Measurements from ENCODE around the gene CERK.

The CERK gene

DNA sequence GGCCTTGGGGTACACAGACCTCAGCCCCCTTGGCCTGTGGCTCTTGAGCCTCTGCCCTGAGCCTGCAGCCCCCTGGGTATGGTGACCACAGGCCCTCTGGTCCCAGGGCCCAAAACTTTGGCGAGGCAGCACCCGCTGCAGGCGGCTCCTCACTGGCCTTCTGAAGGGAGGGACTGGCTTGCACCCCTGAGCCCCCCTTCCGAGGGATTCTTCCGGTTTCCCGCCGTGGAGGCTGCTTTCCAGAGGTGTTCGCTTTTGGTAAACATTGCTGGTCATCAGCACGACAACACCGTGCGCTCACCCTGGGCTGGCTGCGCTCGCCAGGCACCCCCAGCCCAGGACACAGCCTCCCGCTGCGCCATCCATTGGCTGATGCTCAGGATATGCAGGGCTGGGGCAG is 75.8 kb downstream of the CERK start:
- Histone ChIP-seq H3K4me1 (ENCODE audit: control insufficient read depth, insufficient read depth, low read length) (no peaks in the 10 kb centered on the region), H3K9me3 (replicated peaks; ENCODE audit: low read length) (no peaks in the 10 kb centered on the region), H3K36me3 (ENCODE audit: insufficient read depth, low read length) (no peaks in the 10 kb centered on the region), H3K4me2 (ENCODE audit: low read length) (no peak overlapping the region), H3K4me3 (ENCODE audit: low read length) (no peak overlapping the region), H3K9ac (ENCODE audit: low read depth, low read length) (no peak overlapping the region), H3K27me3 (ENCODE audit: control insufficient read depth, insufficient read depth, low read length) (no peaks in the 10 kb centered on the region)

DNA sequence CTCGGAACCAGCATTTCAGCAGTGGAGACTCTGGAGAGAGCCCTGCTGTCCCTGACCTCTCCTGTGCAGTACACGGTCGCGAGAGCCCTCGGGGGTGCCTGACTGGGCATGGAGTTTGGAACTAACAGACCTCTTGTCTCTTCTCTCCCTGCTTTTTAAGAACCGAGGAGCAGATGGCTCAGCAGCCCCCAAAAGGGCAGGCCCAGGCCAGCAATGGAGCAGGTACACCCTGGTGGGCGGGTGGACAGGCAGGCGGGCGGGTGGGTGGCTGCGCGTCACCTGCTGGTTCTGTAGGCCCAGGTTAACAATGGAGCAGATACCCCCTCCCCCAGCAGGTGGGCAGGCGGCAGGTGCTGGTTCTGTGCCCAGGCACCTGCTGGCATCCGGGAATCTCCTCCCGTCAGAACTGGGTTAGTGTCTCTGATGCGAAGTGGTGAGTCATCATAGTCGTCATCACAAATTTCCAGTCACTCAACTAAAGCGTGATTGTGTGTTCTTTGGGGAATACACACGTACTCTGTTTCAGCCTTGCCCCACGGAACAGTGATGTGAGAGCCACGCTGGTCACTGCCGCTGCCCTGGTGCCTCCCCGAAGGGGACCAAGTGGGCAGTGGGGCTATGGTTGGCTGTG is 76.7 kb downstream of the CERK start:
- no peak overlapping the region for H3K9ac ChIP-seq (ENCODE audit: low read depth, low read length)
- H3K9me3 ChIP-seq (replicated peaks; ENCODE audit: low read length): no peaks in the 10 kb centered on the region
- H3K36me3 ChIP-seq (ENCODE audit: insufficient read depth, low read length): no peaks in the 10 kb centered on the region

DNA sequence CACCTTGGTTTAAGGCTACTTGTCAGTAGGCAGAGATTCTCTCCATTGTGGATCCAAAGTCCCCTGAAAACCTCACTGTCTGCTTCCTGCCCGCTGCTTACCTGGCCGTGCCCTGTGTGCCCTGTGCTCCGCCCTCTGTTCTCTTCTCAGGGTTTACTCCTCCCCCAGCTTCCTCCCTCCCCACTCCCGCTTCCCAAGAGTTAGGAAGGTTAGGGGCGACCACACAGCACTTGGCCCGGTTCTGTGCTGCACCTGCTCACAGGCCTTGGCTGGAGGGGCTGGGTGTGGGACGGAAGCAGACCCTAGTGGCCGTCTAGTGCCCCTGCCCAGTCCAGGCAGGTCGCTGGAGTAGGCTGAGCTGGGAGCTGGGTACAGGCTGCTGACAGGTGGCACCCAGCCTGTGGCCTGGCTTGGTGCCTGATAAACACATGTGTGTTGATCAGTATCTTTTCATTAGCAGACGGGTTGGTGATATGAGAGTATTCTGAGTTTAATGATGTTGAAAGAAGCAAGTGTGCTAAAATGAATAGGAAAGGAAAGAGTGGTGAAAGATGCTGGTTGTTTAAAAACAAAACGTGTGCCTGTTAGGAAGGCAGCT is 77.3 kb downstream of the CERK start:
- Histone ChIP-seq H3K4me3 (ENCODE audit: low read length) (no peak overlapping the region), H3K4me2 (ENCODE audit: low read length) (no peak overlapping the region), H3K36me3 (ENCODE audit: insufficient read depth, low read length) (no peaks in the 10 kb centered on the region), H3K4me1 (ENCODE audit: control insufficient read depth, insufficient read depth, low read length) (no peaks in the 10 kb centered on the region), H3K27me3 (ENCODE audit: control insufficient read depth, insufficient read depth, low read length) (no peaks in the 10 kb centered on the region), H3K9me3 (replicated peaks; ENCODE audit: low read length) (no peaks in the 10 kb centered on the region), H3K9ac (ENCODE audit: low read depth, low read length) (no peak overlapping the region)

More for the DNA sequence above, 76.7 kb downstream of the CERK start:
- Histone ChIP-seq H3K27me3 (ENCODE audit: control insufficient read depth, insufficient read depth, low read length) (no peaks in the 10 kb centered on the region), H3K4me2 (ENCODE audit: low read length) (no peak overlapping the region), H3K4me3 (ENCODE audit: low read length) (no peak overlapping the region), H3K4me1 (ENCODE audit: control insufficient read depth, insufficient read depth, low read length) (no peaks in the 10 kb centered on the region)

GRCh38 chr22:46659791-46660186 is 78.3 kb downstream of the CERK start:
- Histone ChIP-seq H3K36me3 (ENCODE audit: insufficient read depth, low read length) (no peaks in the 10 kb centered on the region), H3K9ac (ENCODE audit: low read depth, low read length) (no peak overlapping the region)

DNA sequence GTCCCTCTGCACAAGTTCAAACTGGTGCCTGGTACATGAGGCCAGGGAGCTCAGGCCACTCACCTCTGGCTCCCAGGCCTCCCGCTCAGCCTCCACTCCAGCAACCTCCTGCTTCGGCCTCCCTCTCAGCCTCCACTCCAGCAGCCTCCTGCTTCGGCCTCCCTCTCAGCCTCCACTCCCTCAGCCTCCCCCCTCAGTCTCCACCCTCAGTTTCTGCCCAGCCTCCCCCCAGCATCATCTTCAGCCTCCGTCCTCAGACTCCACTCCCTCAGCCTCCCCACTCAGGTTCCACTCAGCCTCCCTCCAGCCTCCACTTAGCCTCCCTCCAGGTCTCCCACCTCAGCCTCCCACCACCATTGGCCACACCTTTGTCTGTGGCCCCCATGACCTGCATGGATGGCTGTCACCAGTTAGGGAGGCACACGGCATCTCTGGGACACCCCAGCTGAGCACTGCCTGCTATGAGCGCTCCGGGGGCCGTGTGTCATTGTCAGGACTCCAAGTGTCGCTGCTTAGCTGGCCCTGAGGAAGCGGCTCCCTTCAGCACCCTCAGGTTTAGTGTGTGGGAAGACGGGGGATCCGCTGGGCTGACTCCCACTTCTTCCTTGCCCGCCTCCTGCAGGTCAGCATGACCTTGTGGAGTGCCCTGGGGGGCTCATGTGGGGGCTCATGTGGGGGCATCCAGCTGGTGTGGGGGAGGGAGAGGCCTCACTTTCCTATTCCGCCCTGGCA is 78.8 kb downstream of the CERK start:
- Histone ChIP-seq H3K4me2 (ENCODE audit: low read length) (no peak overlapping the region), H3K9me3 (replicated peaks; ENCODE audit: low read length) (no peaks in the 10 kb centered on the region), H3K36me3 (ENCODE audit: insufficient read depth, low read length) (no peaks in the 10 kb centered on the region), H3K27me3 (ENCODE audit: control insufficient read depth, insufficient read depth, low read length) (no peaks in the 10 kb centered on the region), H3K9ac (ENCODE audit: low read depth, low read length) (no peak overlapping the region), H3K4me3 (ENCODE audit: low read length) (no peak overlapping the region), H3K4me1 (ENCODE audit: control insufficient read depth, insufficient read depth, low read length) (no peaks in the 10 kb centered on the region)

More at GRCh38 chr22:46659791-46660186, 78.3 kb downstream of the CERK start:
- Histone ChIP-seq H3K9me3 (replicated peaks; ENCODE audit: low read length) (no peaks in the 10 kb centered on the region), H3K27me3 (ENCODE audit: control insufficient read depth, insufficient read depth, low read length) (no peaks in the 10 kb centered on the region), H3K4me2 (ENCODE audit: low read length) (no peak overlapping the region), H3K4me1 (ENCODE audit: control insufficient read depth, insufficient read depth, low read length) (no peaks in the 10 kb centered on the region), H3K4me3 (ENCODE audit: low read length) (no peak overlapping the region)

GRCh38 chr22:46657996-46658947 is 79.8 kb downstream of the CERK start:
- Histone ChIP-seq H3K36me3 (ENCODE audit: insufficient read depth, low read length) (no peaks in the 10 kb centered on the region), H3K27me3 (ENCODE audit: control insufficient read depth, insufficient read depth, low read length) (no peaks in the 10 kb centered on the region), H3K9ac (ENCODE audit: low read depth, low read length) (no peak overlapping the region), H3K4me1 (ENCODE audit: control insufficient read depth, insufficient read depth, low read length) (no peaks in the 10 kb centered on the region), H3K4me2 (ENCODE audit: low read length) (no peak overlapping the region), H3K9me3 (replicated peaks; ENCODE audit: low read length) (no peaks in the 10 kb centered on the region), H3K4me3 (ENCODE audit: low read length) (no peak overlapping the region)

DNA sequence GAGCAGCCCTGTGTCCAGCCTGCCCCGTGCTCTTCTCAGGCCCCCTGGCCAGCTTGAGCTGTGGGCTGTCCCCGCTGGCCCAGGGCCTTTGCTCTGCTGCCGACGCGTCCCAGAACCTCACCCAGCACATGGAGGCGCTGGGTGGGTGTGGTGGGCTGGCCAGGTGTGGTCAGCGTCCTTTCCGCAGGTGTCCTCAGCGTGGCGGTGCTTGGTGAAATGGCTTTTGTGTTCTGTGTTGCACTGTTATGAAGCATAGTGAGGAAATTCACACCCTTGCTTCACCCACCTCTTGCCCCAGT is 80.4 kb downstream of the CERK start:
- no peak overlapping the region for H3K4me3 ChIP-seq (ENCODE audit: low read length)
- H3K9ac ChIP-seq (ENCODE audit: low read depth, low read length): no peak overlapping the region
- no peaks in the 10 kb centered on the region for H3K4me1 ChIP-seq (ENCODE audit: control insufficient read depth, insufficient read depth, low read length)
- H3K36me3 ChIP-seq (ENCODE audit: insufficient read depth, low read length): no peaks in the 10 kb centered on the region
- no peaks in the 10 kb centered on the region for H3K9me3 ChIP-seq (replicated peaks; ENCODE audit: low read length)
- H3K27me3 ChIP-seq (ENCODE audit: control insufficient read depth, insufficient read depth, low read length): no peaks in the 10 kb centered on the region
- H3K4me2 ChIP-seq (ENCODE audit: low read length): no peak overlapping the region

DNA sequence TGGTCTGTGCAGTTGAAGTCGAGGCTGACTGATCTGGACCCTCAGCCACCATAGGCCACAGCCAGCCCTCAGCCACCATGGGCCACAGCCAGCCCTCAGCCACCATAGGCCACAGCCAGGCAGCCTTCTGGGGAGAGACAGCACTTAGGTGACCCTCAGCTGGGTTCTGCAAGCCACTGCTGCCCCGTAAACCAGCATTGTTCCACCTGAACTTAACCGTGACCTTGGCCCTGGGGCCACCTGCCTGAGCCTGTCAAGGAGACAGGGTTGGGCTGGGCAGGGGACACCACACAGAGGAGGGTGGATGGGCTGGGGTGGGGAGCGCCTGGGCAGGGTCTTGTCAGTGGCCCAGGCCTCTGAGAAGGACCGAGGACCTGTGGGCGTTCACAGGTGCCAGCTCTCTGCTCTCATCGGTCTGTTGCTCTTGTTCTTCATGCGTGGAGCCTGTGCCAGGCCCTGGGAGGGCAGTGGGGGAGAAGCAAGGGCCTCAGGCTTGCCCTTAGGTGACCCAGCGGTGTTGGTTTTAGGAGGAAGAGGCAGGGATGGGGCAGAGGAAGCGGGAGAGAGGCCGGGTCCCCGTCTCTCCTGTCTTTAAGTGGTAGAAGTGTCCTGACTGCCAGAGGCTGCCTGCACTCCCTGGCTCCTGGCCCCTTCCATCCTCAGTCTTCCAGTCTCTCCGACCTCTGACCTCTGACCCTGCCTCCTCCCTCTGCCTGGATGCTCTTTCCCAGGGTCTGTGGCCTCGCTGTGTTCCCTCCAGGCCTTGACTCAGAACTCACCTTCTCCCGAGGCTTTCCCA is 81.0 kb downstream of the CERK start:
- H3K4me1 ChIP-seq (ENCODE audit: control insufficient read depth, insufficient read depth, low read length): no peaks in the 10 kb centered on the region

DNA sequence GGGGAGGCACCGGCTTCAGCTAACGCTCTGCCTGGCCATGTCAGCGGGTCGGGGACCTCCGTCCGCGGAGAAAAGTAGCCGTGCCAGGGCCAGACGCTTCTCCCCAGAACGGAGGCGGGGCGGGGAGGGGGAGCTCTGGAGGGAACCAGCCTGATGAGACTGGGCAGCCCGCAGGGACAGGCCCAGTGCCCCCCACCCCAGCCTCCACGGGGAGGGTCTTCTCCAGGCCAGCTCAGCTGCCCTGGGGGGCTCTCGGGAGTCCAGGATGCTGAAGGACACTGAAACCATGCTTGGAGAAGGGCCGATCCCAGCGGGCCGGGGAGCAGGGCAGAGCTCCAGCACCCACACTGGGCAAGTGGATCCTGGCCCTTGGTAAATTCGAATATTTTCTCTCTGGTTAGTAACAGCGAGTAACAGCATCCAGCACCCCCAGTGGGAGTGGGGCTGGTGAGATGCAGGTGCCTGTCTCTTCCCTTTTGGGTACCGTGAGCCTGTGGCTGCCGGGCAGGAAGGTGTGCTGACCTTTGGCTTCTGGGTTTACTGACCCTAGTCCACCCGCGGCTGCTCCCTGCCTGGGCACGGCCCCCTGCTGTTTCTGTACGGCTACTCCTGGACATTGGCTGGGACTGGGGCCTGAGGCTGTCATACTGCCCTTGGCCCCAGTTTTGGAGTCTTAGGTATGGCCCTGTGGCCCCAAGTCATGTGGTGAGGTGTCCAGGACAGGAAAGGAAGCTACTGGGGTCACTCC is 82.0 kb downstream of the CERK start:
- Histone ChIP-seq H3K4me2 (ENCODE audit: low read length) (no peak overlapping the region), H3K9ac (ENCODE audit: low read depth, low read length) (no peak overlapping the region), H3K4me3 (ENCODE audit: low read length) (no peak overlapping the region), H3K27me3 (ENCODE audit: control insufficient read depth, insufficient read depth, low read length) (no peaks in the 10 kb centered on the region), H3K4me1 (ENCODE audit: control insufficient read depth, insufficient read depth, low read length) (no peaks in the 10 kb centered on the region), H3K36me3 (ENCODE audit: insufficient read depth, low read length) (no peaks in the 10 kb centered on the region), H3K9me3 (replicated peaks; ENCODE audit: low read length) (no peaks in the 10 kb centered on the region)

More for the DNA sequence above, 81.0 kb downstream of the CERK start:
- Histone ChIP-seq H3K36me3 (ENCODE audit: insufficient read depth, low read length) (no peaks in the 10 kb centered on the region), H3K4me2 (ENCODE audit: low read length) (no peak overlapping the region), H3K4me3 (ENCODE audit: low read length) (no peak overlapping the region), H3K9me3 (replicated peaks; ENCODE audit: low read length) (no peaks in the 10 kb centered on the region), H3K9ac (ENCODE audit: low read depth, low read length) (no peak overlapping the region), H3K27me3 (ENCODE audit: control insufficient read depth, insufficient read depth, low read length) (no peaks in the 10 kb centered on the region)

DNA sequence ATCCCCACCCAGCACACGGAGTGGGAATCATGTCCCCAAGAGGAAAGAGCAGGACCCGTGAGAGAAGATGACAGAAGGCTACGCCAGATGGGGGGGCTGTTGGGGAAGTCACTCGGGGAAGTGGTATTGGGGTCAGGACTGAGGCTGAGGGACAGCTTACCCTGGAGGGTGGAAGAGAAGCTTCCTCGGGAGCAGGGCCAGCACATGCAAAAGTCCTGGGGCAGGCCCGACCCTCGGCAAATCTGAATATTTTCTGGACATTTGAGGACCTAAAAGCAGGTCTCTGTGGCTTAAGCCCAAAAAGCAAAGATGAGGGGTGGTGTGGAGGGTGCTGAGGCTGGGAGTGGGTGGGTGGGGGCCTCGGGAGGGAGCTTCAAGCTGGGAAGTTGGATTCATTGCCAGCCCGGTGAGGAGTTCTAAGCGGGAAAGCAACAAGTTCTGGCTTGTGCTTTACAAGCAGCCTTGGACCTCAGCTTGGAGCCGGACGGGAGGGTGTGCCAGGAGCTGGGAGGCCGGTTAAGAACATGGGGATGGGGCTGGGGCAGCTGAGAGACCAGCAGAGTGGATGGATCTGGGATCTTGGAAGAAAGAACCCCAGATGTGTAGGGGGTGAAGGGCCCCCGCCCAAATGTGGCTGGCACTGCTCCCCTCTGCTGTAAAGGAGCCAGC is 83.0 kb downstream of the CERK start:
- no peak overlapping the region for H3K4me2 ChIP-seq (ENCODE audit: low read length)
- no peaks in the 10 kb centered on the region for H3K9me3 ChIP-seq (replicated peaks; ENCODE audit: low read length)
- no peaks in the 10 kb centered on the region for H3K4me1 ChIP-seq (ENCODE audit: control insufficient read depth, insufficient read depth, low read length)
- no peaks in the 10 kb centered on the region for H3K36me3 ChIP-seq (ENCODE audit: insufficient read depth, low read length)
- no peaks in the 10 kb centered on the region for H3K27me3 ChIP-seq (ENCODE audit: control insufficient read depth, insufficient read depth, low read length)
- no peak overlapping the region for H3K4me3 ChIP-seq (ENCODE audit: low read length)
- H3K9ac ChIP-seq (ENCODE audit: low read depth, low read length): no peak overlapping the region
